ENCODE results near the gene MRPL38. TPM values are rescaled to one million over a fixed set of nuclear protein-coding genes. Genes with fewer than 3 reads are reported as not detected.

Gene MRPL38
- total RNA-seq, 2 experiments from 2014 or later = 117 to 126 TPM

DNA sequence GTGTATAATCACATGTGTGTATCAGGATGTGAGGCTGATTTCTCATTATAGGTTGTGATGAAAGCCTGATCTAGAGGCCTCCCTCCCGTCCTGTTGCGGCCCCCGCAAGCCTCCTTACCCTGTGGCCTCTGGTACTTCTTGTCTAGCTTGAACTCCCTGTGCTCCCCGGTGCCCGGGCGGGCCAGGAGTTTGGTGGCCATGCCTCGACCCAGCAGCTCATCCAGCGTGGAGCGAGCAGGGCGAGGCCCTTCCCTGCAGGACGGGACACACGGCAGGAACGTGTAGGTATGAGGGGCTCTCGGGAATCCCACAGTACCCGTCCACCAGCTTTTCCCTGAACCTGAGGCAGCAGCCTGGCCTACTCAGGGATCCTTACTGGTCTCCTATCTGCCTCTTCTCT lies 21.2 kb upstream of the MRPL38 start:
- intact Hi-C loops (cut with micrococcal nuclease) = no loop called here
- no peaks in the 10 kb centered on the region for H3K4me1 Mint-ChIP-seq (ENCODE audit: low read depth)
- TF ChIP-seq, protein P1, sequence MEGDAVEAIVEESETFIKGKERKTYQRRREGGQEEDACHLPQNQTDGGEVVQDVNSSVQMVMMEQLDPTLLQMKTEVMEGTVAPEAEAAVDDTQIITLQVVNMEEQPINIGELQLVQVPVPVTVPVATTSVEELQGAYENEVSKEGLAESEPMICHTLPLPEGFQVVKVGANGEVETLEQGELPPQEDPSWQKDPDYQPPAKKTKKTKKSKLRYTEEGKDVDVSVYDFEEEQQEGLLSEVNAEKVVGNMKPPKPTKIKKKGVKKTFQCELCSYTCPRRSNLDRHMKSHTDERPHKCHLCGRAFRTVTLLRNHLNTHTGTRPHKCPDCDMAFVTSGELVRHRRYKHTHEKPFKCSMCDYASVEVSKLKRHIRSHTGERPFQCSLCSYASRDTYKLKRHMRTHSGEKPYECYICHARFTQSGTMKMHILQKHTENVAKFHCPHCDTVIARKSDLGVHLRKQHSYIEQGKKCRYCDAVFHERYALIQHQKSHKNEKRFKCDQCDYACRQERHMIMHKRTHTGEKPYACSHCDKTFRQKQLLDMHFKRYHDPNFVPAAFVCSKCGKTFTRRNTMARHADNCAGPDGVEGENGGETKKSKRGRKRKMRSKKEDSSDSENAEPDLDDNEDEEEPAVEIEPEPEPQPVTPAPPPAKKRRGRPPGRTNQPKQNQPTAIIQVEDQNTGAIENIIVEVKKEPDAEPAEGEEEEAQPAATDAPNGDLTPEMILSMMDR (IDR thresholded peaks at IDR 0.05) = no peak
- ChIA-PET POLR2A (interaction anchor here (0.7 kb wide), 1 partner anchor 55 kb away, joined by 4 read pairs; no protein-coding TSS in a partner anchor), CTCF (interaction anchor here (0.8 to 1.5 kb wide), 5 partner anchors 9 to 354 kb away, joined by 3 to 5 read pairs (median 3); no protein-coding TSS in a partner anchor)
- no peak overlapping the region for H3K4me3 Mint-ChIP-seq
- ATAC-seq (no peak), DNase-seq (no peak)
- H3K9me3 Mint-ChIP-seq = no peaks in the 10 kb centered on the region
- no peaks in the 10 kb centered on the region for H3K36me3 Mint-ChIP-seq (ENCODE audit: low read depth)
- no peaks in the 10 kb centered on the region for H3K27me3 Mint-ChIP-seq
- H3K27ac Mint-ChIP-seq = no peak overlapping the region

DNA sequence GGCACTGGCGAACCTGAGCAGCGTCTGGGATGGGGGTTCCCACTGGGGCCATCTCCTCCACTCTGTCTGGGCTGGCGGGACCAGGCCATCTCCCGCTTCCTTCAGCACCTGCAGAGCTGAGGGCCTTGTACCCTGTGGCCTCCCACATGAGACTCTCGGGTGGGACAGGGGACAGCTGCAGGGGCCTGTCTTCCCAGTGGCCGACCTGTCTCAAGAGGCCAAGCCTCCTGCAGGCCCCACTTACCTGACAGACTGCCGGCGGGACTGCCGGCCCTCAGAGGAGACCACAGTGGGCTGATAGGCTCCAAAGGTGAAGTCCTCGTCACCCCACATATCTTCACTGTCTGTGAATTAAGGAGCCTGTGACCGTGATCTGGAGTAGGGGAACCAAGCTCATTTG lies 20.4 kb upstream of the MRPL38 start:
- POLR2A ChIA-PET = interaction anchor here (0.7 kb wide), 1 partner anchor 56 kb away, joined by 4 read pairs; no protein-coding TSS in a partner anchor
- no peaks in the 10 kb centered on the region for H3K36me3 Mint-ChIP-seq (ENCODE audit: low read depth)

DNA sequence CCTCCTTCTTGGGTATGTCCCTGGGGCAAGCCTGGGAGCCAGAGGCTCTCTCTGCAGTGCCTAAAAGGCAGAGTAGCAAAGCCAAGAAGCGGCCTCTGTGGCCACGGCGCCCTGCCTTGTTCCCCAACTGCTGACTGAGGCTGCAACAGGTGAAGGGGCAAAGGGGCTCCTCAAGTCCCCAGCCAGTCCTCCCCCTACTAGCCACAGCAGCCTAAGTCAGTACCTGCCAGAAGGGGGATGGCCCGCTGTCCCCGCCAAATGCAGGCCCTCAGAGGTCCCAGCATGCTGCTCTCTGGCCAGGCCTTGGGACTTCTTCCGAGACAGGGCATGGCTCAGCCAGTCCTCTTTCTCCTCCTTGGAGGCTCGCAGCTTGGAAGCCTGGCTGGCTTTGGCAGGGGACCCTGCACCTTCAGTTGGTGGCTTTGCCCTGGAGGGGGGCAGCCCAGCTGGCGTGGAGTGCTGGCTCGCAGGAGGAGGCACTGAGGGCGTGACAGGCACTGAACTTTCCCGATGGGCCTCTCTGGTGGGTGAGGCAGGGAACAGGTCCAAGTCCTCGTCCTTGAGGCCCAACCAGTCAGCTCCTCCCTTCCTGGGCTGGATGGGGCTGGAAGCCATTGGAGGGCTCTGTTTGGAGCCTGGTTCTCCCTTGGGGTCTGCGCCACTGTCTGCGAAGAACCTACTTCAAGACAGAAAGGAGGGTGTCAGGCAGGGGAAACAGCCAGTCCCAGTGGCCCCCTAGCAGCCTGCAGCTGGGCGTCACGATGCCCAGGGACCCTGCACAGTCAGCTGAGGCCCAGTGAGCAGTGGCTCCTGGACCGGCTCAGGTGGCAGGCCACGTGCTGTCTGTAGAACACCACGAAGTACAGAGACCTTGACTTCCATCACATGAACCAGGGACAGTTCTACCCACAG lies 18.5 kb upstream of the MRPL38 start:
- POLR2A ChIA-PET = interaction anchor here (1.3 kb wide), 1 partner anchor 18 kb away, joined by 6 read pairs; no protein-coding TSS in a partner anchor
- H3K36me3 Mint-ChIP-seq (ENCODE audit: low read depth) = no peaks in the 10 kb centered on the region
- TF ChIP-seq, protein P1 (IDR thresholded peaks at IDR 0.05) = no peak
- intact Hi-C loops (cut with micrococcal nuclease) = no loop called here
- H3K27ac Mint-ChIP-seq = no peak overlapping the region
- H3K9me3 Mint-ChIP-seq = no peaks in the 10 kb centered on the region
- CTCF ChIA-PET = no interaction called here
- ATAC-seq (no peak), DNase-seq (no peak)
- H3K4me3 Mint-ChIP-seq = no peak overlapping the region
- H3K27me3 Mint-ChIP-seq = no peaks in the 10 kb centered on the region
- H3K4me1 Mint-ChIP-seq (ENCODE audit: low read depth) = no peaks in the 10 kb centered on the region

More for the DNA sequence above, 20.4 kb upstream of the MRPL38 start:
- Mint-ChIP-seq H3K4me1 (ENCODE audit: low read depth) (no peaks in the 10 kb centered on the region), H3K4me3 (no peak overlapping the region), H3K9me3 (no peaks in the 10 kb centered on the region), H3K27ac (no peak overlapping the region), H3K27me3 (no peaks in the 10 kb centered on the region)
- TF ChIP-seq, protein P1 (IDR thresholded peaks at IDR 0.05) = no peak
- CTCF ChIA-PET = interaction anchor here (0.9 to 1.4 kb wide), 3 partner anchors 75 to 355 kb away, joined by 3 to 5 read pairs (median 3); no protein-coding TSS in a partner anchor
- DNase-seq (no peak), ATAC-seq (no peak)
- intact Hi-C loops (cut with micrococcal nuclease) = no loop called here

DNA sequence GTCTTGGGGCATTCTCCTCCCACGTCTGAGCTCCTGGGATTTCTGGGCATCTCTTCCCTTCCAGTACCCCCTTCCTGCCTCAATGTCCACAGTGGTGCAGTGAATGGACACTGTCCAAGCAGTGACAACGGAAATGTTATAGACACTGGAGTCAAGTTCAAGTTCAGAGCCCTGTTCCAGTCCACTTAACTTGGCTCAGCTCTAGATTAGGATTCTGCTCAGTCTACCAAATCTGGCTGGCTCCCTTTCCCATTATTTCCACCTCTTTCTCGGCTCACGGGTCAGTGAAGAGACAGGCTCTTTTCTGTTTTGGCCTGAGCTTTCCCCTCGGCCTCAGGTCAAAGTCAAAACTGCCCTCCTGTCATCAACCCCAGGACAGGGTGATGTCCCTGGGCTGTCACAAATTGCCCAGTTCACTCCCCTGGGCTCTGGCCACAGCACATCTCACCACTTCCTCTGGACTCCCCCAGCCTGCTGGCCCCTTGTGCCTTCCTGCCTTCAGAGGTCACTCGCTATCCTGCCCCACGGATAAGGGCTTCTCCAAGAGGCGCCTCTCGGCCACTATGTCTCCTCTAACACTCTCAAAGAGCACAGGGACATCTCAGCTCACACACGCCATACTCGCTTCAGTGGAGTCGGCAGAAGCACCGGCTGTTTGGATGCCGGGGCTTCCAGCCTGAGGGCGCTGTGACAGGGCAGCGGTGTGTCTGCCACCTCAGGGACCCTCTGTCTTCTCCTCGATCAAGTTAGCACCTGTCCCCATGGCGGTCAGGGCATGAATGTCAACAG lies 17.7 kb upstream of the MRPL38 start:
- Mint-ChIP-seq H3K27me3 (no peaks in the 10 kb centered on the region), H3K9me3 (no peaks in the 10 kb centered on the region), H3K27ac (no peak overlapping the region), H3K4me3 (no peak overlapping the region), H3K36me3 (ENCODE audit: low read depth) (no peaks in the 10 kb centered on the region), H3K4me1 (ENCODE audit: low read depth) (no peaks in the 10 kb centered on the region)
- TF ChIP-seq, protein P1 (IDR thresholded peaks at IDR 0.05) = no peak
- POLR2A ChIA-PET = interaction anchor here (1.3 kb wide), 1 partner anchor 17 kb away, joined by 6 read pairs; no protein-coding TSS in a partner anchor
- ATAC-seq (no peak), DNase-seq (no peak)
- intact Hi-C loops (cut with micrococcal nuclease) = no loop called here
- CTCF ChIA-PET = no interaction called here

All from activated CD8-positive, alpha-beta T cell treated with anti-CD3 and anti-CD28 coated beads for 36 hours (primary cell).